NCI-H524 (cell line): ENCODE data around the gene FSTL5.
A peak's percentile ranks its signal among the peaks of the same experiment; 100 is the strongest.
"Not testable (repeated sequence)": the region's sequence is repeated elsewhere in the genome, so short reads cannot be mapped to it uniquely, and the experiment has no call there.

Experiments
- DNase-seq, 2 experiments: peaks; one replicate each; lab custom pipeline; 2025; lab: John Stamatoyannopoulos, UW

FSTL5 gene

DNA sequence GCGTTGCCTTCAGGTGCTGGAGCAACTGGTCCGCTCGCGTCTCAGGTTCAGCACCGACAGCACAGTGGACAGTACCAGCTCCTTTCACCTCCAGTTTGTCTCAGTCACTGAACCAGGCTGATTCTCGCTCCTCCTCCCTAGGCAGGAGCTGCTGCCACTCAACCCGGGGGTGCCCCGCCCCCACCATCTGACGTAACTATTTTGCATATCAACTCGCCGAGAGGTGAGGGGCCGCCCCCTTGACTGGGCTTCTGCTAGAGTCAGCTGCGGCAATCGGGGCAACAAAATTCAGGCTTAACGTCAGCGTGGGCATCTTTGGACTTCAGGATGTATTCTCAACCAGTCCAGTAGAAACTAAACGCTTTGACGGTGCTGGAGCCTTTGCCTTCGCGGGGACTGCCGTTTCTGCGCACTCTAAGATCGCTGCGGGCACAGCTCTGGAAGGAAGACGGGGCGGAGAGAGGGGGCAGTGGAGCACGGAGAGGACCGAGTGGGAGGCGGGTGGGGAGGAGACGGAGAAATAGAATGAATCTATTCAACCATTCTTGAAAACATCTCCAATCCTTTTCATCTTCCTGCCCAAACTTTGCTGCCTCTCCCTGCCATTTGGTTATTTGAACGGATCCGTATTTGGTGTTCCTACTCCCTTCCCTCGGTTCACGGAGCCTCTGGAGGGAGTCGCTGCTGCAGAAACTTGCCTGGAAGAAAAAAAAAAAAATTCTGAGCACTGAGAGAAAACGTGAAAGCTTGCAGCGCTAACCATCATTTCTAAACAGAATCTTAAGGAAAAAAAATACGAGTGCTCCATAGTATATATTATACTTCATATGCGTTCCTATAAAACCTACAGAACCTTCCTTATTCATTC is at the start of gene FSTL5:
Gene FSTL5, minus strand, starts transcription at position 109 of the 868 bp plus-strand sequence. CDS start 52,604 bp downstream, outside the sequence.
- peak; percentile 58 to 75 for DNase-seq

DNA sequence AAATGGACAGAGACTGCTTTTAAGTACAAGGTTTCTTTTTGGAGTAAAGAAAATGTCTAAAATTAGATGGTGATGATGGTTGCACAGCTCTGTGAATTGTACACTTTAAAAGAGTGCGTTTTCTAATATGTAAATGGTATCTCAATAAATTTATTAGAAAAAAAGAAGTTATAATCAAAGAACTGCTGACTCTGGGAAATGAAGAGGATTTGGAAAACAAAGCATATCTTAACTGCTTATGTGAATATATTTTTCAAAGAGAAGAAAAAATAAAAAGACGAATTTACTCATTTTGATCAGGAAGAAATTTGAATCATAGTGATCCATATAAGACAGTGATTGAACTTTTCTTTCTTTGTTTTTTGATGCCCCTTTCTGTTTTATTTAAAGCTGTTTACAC is 45.9 kb upstream of the FSTL5 start:
- no peak for DNase-seq

DNA sequence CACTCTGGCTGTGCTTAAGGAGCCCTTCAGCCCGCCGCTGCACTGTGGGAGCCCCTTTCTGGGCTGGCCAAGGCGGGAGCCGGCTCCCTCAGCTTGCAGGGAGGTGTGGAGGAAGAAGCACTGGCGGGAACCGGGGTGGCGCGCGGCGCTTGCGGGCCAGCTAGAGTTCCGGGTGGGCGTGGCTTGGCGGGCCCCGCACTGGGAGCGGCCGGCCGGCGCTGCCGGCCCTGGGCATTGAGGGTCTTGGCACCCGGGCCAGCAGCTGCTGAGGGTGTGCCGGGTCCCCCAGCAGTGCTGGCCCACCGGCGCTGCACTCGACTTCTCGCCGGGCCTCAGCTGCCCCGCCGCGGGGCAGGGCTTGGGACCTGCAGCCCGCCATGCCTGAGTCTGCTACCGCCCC is 39.7 kb upstream of the FSTL5 start:
- not testable (repeated sequence) for DNase-seq

DNA sequence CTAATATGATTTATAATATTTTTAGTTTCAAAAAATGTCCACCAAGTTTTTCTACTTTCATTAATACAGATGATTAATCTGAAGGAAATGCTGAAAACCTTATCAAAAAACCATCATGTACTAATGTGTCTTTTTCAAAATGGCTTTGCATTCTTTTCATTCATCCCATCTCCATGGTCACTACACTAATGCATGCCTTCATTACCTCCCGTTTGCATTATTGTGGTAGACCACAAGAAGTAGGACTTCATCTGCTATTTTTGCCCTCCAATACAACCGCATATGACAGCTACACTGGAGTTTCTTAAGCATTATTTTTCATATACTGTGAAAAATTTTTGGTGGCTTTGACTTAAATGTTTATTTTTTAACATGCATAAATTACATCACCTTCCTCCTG is 37.9 kb upstream of the FSTL5 start:
- no peak for DNase-seq

DNA sequence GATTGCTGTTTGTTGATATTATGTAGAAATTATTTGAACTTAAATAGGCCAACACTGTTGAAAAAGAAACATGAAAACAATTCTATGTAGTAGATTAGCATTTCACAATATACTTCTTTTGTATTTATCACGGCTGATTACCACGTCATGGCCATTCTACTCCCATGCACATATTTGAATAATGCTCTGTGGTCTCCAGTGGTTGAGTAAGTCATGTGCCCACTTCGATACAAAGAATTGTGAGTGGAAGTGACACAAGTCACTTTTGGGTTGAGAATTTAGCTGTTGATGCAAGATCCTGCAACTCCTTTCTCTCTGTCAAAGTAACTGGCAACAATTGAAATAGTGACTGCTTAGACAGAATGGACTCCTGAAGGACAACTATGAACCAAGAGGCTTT is 6.7 kb upstream of the FSTL5 start:
- no peak for DNase-seq

DNA sequence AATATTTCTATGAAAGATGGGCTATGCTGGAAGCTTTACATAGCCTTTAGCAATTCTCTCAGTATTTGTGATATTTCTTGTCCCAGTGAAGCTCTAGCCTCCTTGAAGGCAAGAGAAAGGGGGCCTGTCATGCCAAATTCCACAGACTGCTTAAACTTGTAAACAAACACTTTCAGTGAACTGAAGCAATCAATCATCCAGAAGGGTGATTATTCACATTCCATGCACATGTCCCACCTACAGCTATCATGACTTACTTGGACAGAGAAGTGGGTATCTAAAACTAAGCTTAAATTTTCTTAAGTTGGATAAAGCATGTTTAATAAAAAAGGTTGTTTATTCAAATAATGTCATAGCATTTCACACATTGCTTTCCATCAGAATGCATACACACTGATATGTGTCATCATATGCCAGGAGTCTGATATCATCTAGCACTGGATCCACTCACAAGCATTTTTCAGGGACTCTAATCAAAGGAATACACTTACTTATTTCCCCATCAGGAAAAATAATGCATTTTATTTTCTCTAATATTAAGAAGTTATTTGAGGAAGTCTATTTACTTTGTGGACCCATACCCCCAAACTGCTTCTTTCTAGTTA is 1.2 kb upstream of the FSTL5 start:
- no peak for DNase-seq

DNA sequence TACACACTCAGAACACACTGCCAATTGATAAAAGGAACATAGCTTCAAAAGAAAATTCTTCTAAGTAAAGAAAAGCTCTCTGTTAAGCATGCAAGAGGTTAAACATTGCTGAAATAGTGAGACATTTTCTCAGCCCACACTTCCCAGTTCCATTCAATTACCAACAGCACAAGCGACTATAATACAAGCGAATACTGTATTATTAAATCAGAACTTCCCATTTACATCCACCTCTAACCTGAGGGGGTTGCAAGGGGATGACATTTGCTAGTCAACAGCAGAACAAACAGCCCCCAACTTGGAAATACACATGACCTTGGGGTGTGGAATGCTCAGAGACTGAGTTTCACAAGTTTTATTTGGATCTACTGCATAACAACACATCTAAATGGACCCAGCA is 1.1 kb downstream of the FSTL5 start:
- DNase-seq = no peak

DNA sequence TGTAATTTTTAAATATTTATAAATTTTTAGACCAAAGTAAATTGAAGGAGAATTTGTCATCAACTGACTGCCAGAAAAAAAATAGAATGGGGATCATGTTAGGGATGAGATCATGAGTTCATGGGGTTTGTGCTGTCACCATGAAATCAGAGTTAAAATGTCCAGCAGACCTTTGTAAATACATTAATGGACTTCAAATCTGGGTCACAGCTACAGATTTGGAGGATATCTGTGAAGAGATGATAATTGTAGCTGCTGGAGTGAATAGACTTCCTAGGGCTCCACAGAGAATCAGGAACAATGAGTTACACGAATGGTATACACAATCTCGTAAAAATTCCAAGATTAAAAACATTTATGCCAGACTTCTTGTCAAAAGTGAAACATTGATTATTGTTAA is 6.6 kb downstream of the FSTL5 start:
- no peak for DNase-seq

DNA sequence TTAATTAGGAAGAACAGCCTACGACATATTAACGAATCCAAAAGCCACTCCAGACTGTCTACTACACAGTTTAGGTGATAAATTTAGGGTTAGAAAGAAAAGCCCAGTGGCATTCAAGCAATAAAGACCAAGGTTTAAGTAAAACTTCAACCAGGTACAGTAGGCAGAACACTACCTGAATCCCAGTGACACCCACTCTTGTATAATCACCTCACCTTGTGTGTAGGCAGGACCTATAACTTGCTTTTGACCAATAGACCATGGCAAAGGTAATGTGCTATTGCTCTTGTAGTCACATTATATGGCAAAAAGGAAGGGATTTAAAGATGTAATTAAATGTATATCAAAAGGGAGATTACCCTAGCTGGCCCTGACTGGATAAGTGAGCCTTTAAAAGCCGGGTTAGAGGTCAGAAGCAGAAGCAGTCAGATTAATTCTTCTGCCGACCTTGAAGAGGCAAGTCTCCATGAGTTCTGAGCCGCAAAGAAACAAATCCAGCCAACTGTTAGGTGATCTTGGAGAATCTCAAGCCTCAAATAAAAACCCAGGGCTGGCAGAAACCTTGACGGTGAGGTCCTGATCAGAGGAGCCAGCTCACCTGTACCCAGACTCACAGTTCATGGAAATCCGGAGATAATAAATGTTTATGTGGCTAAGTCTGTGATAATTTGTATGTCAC is 8.8 kb downstream of the FSTL5 start:
- DNase-seq = no peak

DNA sequence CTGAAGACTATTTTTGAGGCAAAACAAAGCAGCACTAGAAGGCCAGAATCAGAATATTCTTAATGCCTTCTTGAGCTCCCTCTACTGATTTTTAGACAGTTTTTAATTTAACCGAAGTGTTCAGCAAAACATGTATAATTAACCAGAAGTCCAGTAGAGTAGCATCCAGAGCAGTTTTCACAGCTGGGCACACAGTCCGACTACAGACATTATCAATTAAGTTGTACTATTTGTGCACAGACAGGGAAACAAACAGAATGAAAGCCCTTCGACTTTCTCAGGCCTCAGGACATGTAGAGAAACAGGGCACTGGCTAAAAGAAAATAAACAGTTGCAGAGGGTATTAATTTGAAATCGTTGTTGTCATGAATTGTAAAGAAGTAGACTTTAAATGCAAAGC is 11.9 kb downstream of the FSTL5 start:
- DNase-seq = no peak

DNA sequence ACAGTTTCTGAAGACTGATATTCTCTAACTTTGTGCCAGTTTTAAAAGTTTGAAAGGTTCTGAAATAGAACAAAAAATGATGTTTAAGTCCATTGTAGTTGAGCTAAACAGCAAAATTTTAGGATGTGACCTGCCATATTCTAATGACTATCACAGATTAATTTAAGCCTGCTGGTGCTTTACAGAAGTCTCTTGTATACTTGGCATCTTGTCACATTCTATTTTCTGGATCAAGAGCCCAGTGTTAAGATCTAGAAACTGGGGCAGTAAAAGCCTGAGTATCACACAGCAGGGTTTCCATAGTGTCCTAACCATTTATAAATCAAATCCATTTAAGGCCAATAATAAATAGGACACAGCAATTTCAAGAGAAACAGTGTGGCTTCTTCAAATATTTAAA is 12.4 kb downstream of the FSTL5 start:
- no peak for DNase-seq

DNA sequence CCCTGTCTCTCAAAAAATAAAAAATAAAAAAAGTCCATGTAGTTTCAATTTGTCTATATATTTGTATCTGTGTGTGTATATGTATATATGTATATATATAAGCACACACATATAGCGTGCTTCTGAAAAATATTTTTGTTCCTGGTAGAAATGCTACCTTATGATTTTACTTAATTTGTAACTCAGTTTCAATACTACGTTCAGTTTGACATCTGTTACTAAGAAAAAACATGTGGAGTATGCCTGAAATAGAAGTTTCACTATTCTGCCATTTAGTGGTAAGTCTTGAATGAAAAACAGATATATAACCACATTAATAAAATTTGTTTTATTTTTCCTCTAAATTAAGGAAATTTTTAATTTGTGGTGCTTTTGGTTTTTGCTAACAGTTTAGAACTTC is 14.2 kb downstream of the FSTL5 start:
- no peak for DNase-seq

DNA sequence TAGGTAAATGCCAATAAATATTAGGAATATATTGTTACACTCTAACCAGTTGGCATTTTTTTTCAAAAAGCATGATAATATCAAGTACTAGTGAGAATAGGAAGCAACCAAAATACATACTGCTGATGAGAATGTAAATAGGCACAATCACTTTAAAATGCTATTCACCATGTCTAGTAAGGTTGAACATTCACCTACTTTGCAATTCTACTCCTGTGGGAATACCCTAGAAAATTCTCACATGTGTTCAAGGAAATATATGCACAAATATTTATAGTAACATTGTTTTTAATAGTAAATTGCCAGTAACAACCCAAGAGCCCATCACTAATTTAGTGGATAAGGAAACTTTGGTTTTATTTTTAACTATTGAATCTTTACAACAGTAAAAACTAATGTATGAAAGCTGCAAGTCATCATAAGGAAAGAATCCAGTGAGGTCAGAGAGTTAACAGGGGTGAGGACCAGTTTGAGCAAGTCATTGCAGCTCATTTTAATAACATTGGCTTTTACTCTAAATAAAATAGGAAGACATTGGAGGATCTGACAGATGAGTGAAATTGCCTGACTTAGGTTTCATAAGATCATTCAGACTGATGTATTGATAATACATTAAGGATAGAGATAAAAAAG is 23.6 kb downstream of the FSTL5 start:
- no peak for DNase-seq

DNA sequence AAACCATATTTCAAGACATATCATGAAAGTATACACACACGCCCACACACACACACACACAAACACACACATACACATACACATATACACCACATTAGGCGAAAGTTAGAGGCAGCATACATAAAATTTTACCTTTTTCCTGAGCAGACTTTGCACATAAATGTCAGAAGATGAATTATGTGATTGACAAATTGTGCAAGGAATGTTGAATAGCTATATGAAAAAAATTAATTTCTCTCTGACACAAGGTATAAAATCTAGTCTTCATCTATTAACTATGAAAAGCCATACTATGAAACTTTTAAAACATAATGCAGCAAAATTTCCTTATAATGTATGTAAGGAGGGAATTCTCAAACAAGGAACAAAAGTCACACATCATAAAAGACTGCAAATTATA is 24.4 kb downstream of the FSTL5 start:
- DNase-seq = no peak

DNA sequence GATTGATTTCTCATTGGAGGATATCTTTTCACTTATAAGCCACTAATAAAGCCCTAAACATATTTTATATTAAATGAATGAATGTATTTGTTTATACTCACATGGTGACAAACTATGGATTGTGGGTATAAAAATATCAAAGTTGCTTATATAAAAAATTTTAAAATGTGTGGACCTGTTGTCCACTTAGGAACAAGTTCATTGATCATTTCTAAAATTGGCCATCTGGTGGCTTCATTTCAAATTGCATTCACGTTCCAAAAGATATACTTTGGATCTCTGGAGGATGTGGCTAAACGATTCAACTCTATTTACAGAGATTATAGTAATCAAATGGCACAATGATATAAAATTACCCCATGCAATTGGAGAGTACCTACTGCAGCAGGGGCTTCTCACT is 32.5 kb downstream of the FSTL5 start:
- peak in 1 of 2 experiments; percentile 9 for DNase-seq

DNA sequence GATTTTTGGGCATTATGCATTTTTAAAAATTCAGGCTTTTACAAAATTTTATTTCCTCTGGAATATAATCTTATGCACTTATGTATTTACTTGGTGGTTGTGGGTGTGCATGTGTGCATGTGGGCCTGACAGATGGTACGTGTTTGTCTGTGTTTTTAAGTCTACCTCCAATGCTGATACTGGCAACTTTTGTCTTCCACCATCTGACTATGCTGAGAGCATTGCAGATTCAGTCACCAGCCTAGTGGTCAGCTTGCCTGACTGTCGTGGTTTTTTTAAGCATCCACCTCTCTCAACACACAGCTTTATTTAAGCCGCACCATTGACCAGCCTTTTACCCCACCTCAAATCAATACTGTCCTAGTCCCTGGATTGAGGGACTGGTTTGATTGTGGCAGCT is 37.1 kb downstream of the FSTL5 start:
- peak; percentile 37 to 60 for DNase-seq

DNA sequence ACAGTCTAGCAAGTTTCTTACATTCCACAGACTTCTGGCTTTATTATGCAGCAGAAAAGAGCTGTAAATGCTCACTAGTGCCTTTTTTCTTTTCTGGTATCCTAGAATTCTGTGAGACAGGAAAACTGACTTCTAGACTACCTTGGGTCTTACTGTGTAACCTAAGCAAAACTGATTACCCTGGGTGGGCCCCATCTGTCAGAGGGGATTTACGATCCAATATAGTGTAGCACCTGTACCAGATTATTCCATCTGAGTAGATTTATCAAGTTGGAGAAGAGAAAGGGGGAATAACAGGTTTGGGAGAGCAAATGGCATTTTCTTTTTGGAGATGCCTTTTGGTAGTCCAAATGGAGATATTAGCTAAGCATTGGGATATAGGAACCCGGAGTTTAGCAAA is 46.7 kb downstream of the FSTL5 start:
- DNase-seq = peak in 1 of 2 experiments; percentile 76

DNA sequence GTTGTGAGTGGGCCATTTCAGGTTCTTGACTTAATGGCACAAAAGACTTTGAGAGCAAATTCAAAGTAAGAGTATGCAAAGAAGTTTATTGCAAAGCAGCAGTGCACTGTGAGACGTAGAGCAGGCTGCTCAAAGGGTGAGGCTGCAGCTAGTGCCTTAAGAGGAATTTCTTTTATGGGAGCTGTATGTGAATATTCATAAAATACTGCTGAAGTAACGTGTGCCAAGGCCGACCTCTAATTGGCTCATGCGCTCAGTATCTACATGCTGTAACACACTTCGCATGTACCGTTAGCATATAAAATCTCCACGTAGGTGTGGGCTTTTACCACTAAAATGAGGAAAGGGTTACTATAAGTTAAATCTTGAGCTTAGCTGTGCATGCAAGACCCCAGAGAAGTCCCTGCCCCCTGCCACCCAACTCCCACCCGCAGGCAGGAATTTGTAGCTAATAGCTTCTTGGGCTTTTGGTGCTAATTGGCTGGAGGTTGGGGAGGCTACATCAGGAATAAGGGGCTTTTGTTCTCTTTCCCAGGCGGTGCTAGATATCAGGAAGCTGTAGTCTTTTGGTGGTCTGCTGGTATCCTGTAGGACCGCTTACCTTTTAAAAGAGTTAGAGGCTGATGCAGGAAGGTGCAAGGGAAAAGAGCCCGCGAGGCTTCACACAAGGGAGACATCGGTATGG is 47.6 kb downstream of the FSTL5 start:
- DNase-seq = peak in 1 of 2 experiments; percentile 21

DNA sequence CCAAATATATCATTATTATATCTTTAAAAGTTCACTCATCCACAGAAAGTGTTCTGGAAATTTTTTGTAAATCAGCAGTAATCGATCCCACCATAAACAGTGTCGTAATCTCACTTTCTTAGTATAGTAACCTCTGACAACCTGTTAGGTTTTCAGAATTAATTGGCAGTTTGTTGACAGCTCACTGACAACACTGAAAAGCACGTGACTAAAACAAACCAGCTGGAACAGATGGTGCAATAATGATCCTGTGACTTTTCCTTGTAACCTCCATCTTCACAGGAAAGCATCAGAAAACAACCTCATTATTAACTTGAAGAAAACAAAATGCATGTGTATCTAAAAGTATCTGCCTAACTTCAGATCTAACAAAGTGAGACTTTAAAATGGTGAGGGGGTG is 48.5 kb downstream of the FSTL5 start:
- DNase-seq = peak; percentile 37 to 74

DNA sequence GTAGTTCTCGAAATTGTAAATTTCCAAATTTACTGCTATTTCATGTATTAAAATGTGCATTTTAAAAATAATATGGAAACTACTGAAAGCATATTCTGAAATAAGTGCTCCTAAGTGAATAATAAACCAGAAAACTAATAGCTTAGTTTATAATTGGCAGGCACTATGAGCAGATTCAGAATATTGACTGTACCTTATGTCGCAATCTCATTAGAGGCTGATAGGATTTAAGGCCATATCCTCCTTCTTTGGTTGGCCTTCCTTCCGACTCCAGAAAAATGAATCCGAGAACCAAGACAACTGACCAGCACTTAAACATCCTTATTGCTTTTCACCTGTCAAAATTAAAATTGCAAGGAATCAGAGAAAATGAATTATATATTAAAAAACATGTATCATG is 52.7 kb downstream of the FSTL5 start:
- no peak for DNase-seq

DNA sequence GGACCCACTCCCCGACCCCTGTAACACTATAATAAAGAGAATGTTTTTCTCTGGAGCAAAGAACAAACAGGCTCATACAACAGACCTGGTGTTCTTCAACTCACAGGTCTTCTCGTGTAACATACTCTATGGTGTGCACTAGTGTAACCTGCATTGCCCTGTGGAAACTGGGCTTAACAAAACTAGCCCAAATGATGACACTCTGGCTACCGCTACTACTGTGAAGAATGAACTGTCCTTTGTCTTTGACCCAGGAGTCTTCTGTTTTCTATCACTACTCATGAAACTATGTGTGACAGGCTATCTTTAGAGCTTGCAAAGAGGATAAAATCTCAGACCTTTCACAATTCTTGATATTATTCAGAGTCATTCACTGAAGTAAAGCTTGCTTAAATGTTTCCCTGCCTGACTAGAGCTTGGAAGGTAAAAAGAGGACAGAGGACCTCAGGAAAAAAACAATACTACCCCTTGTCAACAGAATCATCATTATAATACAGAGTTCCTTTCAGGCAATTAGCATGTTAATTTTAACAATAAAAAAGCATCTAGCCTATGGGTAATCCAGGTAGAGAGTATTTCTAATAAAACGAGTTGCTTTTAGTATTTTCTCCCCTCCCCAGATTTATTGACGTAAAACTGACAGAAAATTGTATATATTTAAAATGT is 59.2 kb downstream of the FSTL5 start:
- DNase-seq = no peak
